CD14-positive monocyte (primary cell): Measurements from ENCODE around the gene TRAPPC8. TPM values are rescaled to one million over a fixed set of nuclear protein-coding genes. Genes with fewer than 3 reads are reported as not detected.

Experiments used
- DNase-seq, 3 donors: peaks; one replicate each; pipeline ENCODE4 v3.0.0-alpha.2; 2011 to 2022
- H2AFZ ChIP-seq: 2 replicates; pipeline ENCODE4 v1.6.0; 2012; ENCODE audit warnings: mild to moderate bottlenecking, low read depth, low read length, inconsistent platforms; ENCODE audit not compliant: insufficient read depth, poor library complexity, severe bottlenecking
- H3K27ac ChIP-seq, 2 donors: 1 replicate in 1 of 2; 2 replicates in 1 of 2; pipeline ENCODE4 v1.5.1; 2012 to 2013; ENCODE audit warnings: low read length in 2 of 2, control low read depth in 1 of 2, inconsistent platforms in 1 of 2, low read depth in 1 of 2, mild to moderate bottlenecking in 1 of 2
- H3K27me3 ChIP-seq, 2 donors: one replicate each; pipeline versions ENCODE4 v1.6.0 to v1.6.1; 2011 to 2013; ENCODE audit warnings: low read length in 2 of 2; ENCODE audit not compliant: control insufficient read depth in 2 of 2, insufficient read depth in 2 of 2
- H3K36me3 ChIP-seq, 2 donors: replicated peaks in 1 of 2; 1 replicate in 1 of 2; 2 replicates in 1 of 2; pipeline versions ENCODE4 v1.5.1 to v1.6.1; 2012 to 2013; ENCODE audit warnings: low read length in 2 of 2, control low read depth in 1 of 2, inconsistent platforms in 1 of 2, mild to moderate bottlenecking in 1 of 2; ENCODE audit not compliant: insufficient read depth in 2 of 2, control insufficient read depth in 1 of 2
- H3K4me1 ChIP-seq, 2 donors: 1 replicate in 1 of 2; 2 replicates in 1 of 2; pipeline versions ENCODE4 v1.5.1 to v1.6.1; 2012 to 2013; ENCODE audit warnings: low read length in 2 of 2, control low read depth in 1 of 2, inconsistent platforms in 1 of 2, mild to moderate bottlenecking in 1 of 2, moderate library complexity in 1 of 2; ENCODE audit not compliant: insufficient read depth in 2 of 2, control insufficient read depth in 1 of 2
- H3K4me2 ChIP-seq: replicated peaks from 2 replicates; pipeline ENCODE3; 2012; ENCODE audit warnings: low read length, moderate library complexity, mild to moderate bottlenecking; ENCODE audit not compliant: poor library complexity, severe bottlenecking; ENCODE audit errors: extremely low read depth
- H3K4me3 ChIP-seq, 3 experiments: fragments of 200-600 bp in 1 of 3; sonication (generic) in 1 of 3; replicated peaks in 1 of 3; 1 replicate in 2 of 3; 2 replicates in 1 of 3; pipeline ENCODE4 v1.5.1; 2011 to 2013; ENCODE audit warnings: low read length in 3 of 3, mild to moderate bottlenecking in 3 of 3, control low read depth in 2 of 3, low read depth in 2 of 3, inconsistent platforms in 1 of 3, moderate library complexity in 1 of 3
- H3K79me2 ChIP-seq: 2 replicates; pipeline ENCODE4 v1.6.0; 2012; ENCODE audit warnings: mild to moderate bottlenecking, control low read depth, inconsistent platforms, low read length, moderate library complexity; ENCODE audit not compliant: insufficient read depth
- H3K9ac ChIP-seq: 2 replicates; pipeline ENCODE4 v1.6.0; 2017; ENCODE audit warnings: low read length, mild to moderate bottlenecking; ENCODE audit not compliant: insufficient read depth, poor library complexity, severe bottlenecking
- H3K9me3 ChIP-seq, 2 donors: replicated peaks in 1 of 2; 1 replicate in 1 of 2; 2 replicates in 1 of 2; pipeline versions ENCODE4 v1.5.1 to v1.6.1; 2012 to 2013; ENCODE audit warnings: low read length in 2 of 2, control low read depth in 1 of 2; ENCODE audit not compliant: control insufficient read depth in 1 of 2, insufficient read depth in 1 of 2
- H4K20me1 ChIP-seq: 2 replicates; pipeline ENCODE4 v1.6.0; 2012; ENCODE audit warnings: mild to moderate bottlenecking, low read length, control low read depth, moderate library complexity; ENCODE audit not compliant: insufficient read depth
- H3K27ac Mint-ChIP-seq, 7 donors: one replicate each; pipeline ENCODE4 v1.8.0; 2020; ENCODE audit warnings: mild to moderate bottlenecking in 7 of 7, mixed read lengths in 7 of 7, moderate library complexity in 6 of 7, inconsistent platforms in 2 of 7
- H3K27me3 Mint-ChIP-seq, 3 donors: one replicate each; pipeline ENCODE4 v1.8.0; 2021 to 2022; ENCODE audit warnings: low read depth in 3 of 3, mild to moderate bottlenecking in 3 of 3, mixed read lengths in 3 of 3, moderate library complexity in 3 of 3, inconsistent platforms in 1 of 3
- H3K36me3 Mint-ChIP-seq, 2 donors: one replicate each; pipeline ENCODE4 v1.8.0; 2020; ENCODE audit warnings: mixed read lengths in 2 of 2, inconsistent platforms in 1 of 2, mild to moderate bottlenecking in 1 of 2
- H3K4me1 Mint-ChIP-seq: one replicate; pipeline ENCODE4 v1.8.0; 2020; ENCODE audit warnings: mild to moderate bottlenecking, mixed read lengths
- H3K4me3 Mint-ChIP-seq, 2 donors: one replicate each; pipeline ENCODE4 v1.8.0; 2020; ENCODE audit warnings: mild to moderate bottlenecking in 2 of 2, mixed read lengths in 2 of 2, moderate library complexity in 1 of 2
- H3K9me3 Mint-ChIP-seq, 7 donors: one replicate each; pipeline ENCODE4 v1.8.0; 2020 to 2022; ENCODE audit warnings: mixed read lengths in 7 of 7, mild to moderate bottlenecking in 6 of 7, moderate library complexity in 6 of 7, inconsistent platforms in 2 of 7
- CTCF ChIP-seq: fragments of 200-600 bp; IDR thresholded peaks from one replicate; pipeline ENCODE4 v1.8.0; 2022; ENCODE audit warnings: antibody characterized with exemption, mild to moderate bottlenecking
- WGBS: methylation state at CpG from one replicate; pipeline ENCODE4 v1.1.5; 2013; ENCODE audit warnings: missing lambda C conversion rate; ENCODE audit not compliant: insufficient coverage; 5-methylcytosine and 5-hydroxymethylcytosine counted together
- intact Hi-C, 2 donors: fragments of 100-400 bp; cut with micrococcal nuclease; formaldehyde crosslinking; loops; one replicate each; pipeline versions ENCODE4 v1.15.0 to v1.15.1; 2023
- polyA plus RNA-seq, 3 donors: library from polyadenylated mRNA; depleted of rRNA in 1 of 3; unstranded in 2 of 3; stranded (reverse) in 1 of 3; fragments of 300-500 nt in 2 of 3; fragments of >200 nt in 1 of 3; fragmentation: Illumina TruSeq in 2 of 3; gene quantifications; 1 replicate in 2 of 3; 2 replicates in 1 of 3; pipeline ENCODE4 v1.2.3, GENCODE V29; 2012 to 2021

Gene TRAPPC8
- polyA plus RNA-seq, 3 donors = 16.2 to 52.7 (median 22.1) TPM

DNA sequence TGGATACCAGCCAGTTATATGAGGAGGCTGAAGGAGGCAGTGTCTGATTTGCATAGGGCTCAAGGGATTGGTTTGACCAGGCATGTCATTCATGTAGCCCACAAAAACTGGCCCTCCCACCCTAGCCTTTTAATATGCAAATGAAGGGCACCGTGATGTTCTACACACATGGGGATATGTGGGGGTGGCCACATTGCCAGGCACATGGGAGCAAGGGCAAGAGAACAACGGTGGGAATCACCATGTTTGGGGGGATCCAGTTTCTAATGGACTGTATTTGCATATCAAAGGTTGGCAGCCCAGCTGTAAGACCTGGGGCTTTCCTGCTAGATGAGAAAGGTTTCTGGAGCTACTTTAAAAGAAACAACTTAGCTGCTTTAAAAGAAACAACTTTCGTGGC lies 117.2 kb downstream of the TRAPPC8 start:
- Histone ChIP-seq H2AFZ (no peak overlapping the region), H3K9ac (no peak overlapping the region), H3K4me2 (no peak overlapping the region), H3K4me1 (peaks cover 0 to 3% of the 10 kb centered on the region in 2 donors), H3K4me3 (no peak overlapping the region), H3K27ac (no peak overlapping the region), H3K9me3 (no peaks in the 10 kb centered on the region), H3K36me3 (peaks cover 11 to 21% of the 10 kb centered on the region in 2 donors), H3K27me3 (no peaks in the 10 kb centered on the region), H3K79me2 (no peaks in the 10 kb centered on the region), H4K20me1 (no peaks in the 10 kb centered on the region)
- DNase-seq = no peak
- Mint-ChIP-seq H3K4me1 (peaks cover 14% of the 10 kb centered on the region), H3K27me3 (peaks cover 0 to 3% (median 0%) of the 10 kb centered on the region in 3 donors), H3K27ac (no peak overlapping the region), H3K9me3 (peaks cover 0 to 3% (median 0%) of the 10 kb centered on the region in 7 donors), H3K4me3 (no peak overlapping the region), H3K36me3 (peaks cover 26% of the 10 kb centered on the region in 2 donors)
- no peak for TF ChIP-seq CTCF
- 65% methylated on average over 2 of the region's 3 CpGs for WGBS
- intact Hi-C loops = no loop called here

DNA sequence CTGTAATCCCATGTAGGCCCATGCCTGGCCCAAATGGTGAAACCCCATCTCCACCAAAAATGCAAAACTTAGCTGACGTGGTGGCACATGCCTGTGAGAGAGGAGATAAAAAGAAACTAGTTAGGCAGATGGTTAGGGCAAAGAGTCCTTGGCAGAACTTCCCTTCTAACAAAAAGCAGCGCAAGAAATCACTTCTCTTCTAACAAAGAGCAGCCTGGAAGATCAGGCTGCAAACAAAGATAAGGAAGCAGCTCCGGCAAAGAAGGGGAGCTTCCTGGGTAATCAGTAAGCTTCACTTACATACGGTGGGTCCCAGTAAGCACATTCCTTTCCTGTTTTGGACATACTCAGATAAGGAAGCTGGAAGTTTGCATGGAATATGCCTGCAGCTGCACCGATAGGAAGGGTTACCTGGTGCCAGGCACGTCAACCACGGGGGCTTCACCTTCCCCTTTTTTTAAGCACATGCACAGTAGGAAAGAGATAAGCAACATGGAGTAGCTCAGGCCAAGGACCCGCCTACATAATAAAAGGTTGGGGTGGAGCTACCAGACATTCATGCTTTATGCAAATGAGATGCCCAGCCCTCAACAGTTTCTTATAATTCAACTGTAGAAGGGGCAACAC lies 121.3 kb downstream of the TRAPPC8 start:
- Histone ChIP-seq H3K4me1 (no peaks in the 10 kb centered on the region), H3K27ac (no peak overlapping the region), H3K9me3 (no peaks in the 10 kb centered on the region), H3K9ac (no peak overlapping the region), H3K4me2 (no peak overlapping the region), H3K79me2 (no peaks in the 10 kb centered on the region), H2AFZ (no peak overlapping the region), H3K4me3 (no peak overlapping the region), H3K27me3 (no peaks in the 10 kb centered on the region), H4K20me1 (no peaks in the 10 kb centered on the region), H3K36me3 (no peaks in the 10 kb centered on the region)
- TF ChIP-seq CTCF = no peak
- no peak for DNase-seq
- no peaks in the 10 kb centered on the region for H3K36me3 Mint-ChIP-seq
- peaks cover 0 to 2% (median 0%) of the 10 kb centered on the region in 7 donors for H3K9me3 Mint-ChIP-seq
- H3K4me3 Mint-ChIP-seq = no peak overlapping the region
- 9% methylated on average over 2 of the region's 8 CpGs for WGBS
- intact Hi-C loops = no loop called here
- H3K27ac Mint-ChIP-seq = no peak overlapping the region
- peaks cover 13% of the 10 kb centered on the region for H3K4me1 Mint-ChIP-seq
- peaks cover 0 to 3% (median 0%) of the 10 kb centered on the region in 3 donors for H3K27me3 Mint-ChIP-seq
